ENCODE data around the gene KANSL2. TPM values are rescaled to one million over a fixed set of nuclear protein-coding genes. Genes with fewer than 3 reads are reported as not detected.

Gene KANSL2
- total RNA-seq (2014; rRNA removed; shearing (Covaris generic)) = 71.3 and 92.5 TPM in 2 replicates
- 29.3 and 35.1 TPM in 2 replicates for polyA plus RNA-seq (2016; fragmentation: Nextera tagmentation; extraction: Ambion mirVana)
- long read RNA-seq, partial matches to known transcripts = 1 of 29 reads
- long read RNA-seq, other reads (novel, unspliced or antisense) = 28 of 29 reads

DNA sequence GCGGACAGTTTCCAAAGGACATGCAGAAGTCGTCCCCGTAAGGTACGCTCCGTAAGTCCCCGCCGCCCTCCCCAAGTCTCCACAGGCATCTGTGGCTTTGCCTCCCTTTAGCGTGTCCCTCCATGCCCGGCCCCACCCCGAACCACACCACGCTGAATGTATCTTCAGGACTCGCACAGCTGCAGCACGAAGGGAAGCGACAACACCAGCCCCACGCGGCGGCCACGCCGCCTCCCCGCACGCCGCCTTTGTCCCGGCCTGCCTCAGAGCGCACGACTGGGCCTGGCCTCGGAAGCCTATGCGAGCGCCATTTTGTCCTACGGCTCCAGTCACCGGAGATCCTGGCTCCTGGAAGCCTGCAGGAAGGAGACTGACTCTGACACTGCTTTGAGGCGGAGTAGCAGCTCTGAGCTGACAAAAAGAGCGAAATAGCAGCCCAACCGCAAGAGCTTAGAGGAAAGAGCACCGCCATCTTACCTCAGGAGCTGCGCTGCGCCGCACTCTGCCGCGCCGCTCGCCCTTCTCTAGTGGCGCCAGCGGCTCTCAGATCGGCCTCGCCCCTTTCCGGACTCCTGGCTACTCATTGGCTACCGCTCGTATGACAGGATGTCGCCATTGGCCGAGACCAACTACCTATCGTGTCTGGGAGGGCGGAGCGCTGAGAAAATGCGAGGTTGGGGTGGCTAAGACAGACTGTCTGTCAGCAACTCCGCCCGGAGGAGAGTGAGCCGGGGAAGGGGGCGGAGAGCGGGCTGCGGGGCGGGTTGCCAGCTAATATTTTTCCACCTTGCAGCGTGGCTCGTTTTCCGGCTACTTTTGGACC, at the start of gene KANSL2:
KANSL2 (minus strand) TSS at position 529 of the 823 bp plus-strand sequence. CDS start 606 bp downstream, outside the sequence.
- H3F3A ChIP-seq (replicated peaks; ENCODE audit: low read depth) = 0 out of 2 replicates have a peak, but pooled peaks cover 4% of the 10 kb centered on the region
- Mint-ChIP-seq H3K9me3 (no peaks in the 10 kb centered on the region), H3K27ac (peak within 1 kb of the TSS; percentile 99), H3K27me3 (ENCODE audit: insufficient read depth, low read depth, poor library complexity) (peaks cover 7% of the 10 kb centered on the region), H3K4me1 (peaks cover 16% of the 10 kb centered on the region), H3K4me3 (peak within 1 kb of the TSS; percentile 98), H3K36me3 (ENCODE audit: low read depth) (peaks cover 46% of the 10 kb centered on the region)
- peak within 1 kb of the TSS; percentile 86 for H3K27ac ChIP-seq (ENCODE audit: low read depth)
- no peak for TF ChIP-seq REST (IDR thresholded peaks at IDR 0.05; ENCODE audit: unreplicated experiment)
- peak; percentile 51; the same call in 1 of the 2 replicates for TF ChIP-seq ETS1 (IDR thresholded peaks at IDR 0.05)
- no peak for TF ChIP-seq JUNB (IDR thresholded peaks at IDR 0.05; ENCODE audit: unreplicated experiment)
- TF ChIP-seq CREB1 (CRISPR knock-in tag; IDR thresholded peaks at IDR 0.05; ENCODE audit: low read depth) = 0 out of 2 replicates have a peak, but pooled peaks have one; percentile 50
- TF ChIP-seq, protein P1, sequence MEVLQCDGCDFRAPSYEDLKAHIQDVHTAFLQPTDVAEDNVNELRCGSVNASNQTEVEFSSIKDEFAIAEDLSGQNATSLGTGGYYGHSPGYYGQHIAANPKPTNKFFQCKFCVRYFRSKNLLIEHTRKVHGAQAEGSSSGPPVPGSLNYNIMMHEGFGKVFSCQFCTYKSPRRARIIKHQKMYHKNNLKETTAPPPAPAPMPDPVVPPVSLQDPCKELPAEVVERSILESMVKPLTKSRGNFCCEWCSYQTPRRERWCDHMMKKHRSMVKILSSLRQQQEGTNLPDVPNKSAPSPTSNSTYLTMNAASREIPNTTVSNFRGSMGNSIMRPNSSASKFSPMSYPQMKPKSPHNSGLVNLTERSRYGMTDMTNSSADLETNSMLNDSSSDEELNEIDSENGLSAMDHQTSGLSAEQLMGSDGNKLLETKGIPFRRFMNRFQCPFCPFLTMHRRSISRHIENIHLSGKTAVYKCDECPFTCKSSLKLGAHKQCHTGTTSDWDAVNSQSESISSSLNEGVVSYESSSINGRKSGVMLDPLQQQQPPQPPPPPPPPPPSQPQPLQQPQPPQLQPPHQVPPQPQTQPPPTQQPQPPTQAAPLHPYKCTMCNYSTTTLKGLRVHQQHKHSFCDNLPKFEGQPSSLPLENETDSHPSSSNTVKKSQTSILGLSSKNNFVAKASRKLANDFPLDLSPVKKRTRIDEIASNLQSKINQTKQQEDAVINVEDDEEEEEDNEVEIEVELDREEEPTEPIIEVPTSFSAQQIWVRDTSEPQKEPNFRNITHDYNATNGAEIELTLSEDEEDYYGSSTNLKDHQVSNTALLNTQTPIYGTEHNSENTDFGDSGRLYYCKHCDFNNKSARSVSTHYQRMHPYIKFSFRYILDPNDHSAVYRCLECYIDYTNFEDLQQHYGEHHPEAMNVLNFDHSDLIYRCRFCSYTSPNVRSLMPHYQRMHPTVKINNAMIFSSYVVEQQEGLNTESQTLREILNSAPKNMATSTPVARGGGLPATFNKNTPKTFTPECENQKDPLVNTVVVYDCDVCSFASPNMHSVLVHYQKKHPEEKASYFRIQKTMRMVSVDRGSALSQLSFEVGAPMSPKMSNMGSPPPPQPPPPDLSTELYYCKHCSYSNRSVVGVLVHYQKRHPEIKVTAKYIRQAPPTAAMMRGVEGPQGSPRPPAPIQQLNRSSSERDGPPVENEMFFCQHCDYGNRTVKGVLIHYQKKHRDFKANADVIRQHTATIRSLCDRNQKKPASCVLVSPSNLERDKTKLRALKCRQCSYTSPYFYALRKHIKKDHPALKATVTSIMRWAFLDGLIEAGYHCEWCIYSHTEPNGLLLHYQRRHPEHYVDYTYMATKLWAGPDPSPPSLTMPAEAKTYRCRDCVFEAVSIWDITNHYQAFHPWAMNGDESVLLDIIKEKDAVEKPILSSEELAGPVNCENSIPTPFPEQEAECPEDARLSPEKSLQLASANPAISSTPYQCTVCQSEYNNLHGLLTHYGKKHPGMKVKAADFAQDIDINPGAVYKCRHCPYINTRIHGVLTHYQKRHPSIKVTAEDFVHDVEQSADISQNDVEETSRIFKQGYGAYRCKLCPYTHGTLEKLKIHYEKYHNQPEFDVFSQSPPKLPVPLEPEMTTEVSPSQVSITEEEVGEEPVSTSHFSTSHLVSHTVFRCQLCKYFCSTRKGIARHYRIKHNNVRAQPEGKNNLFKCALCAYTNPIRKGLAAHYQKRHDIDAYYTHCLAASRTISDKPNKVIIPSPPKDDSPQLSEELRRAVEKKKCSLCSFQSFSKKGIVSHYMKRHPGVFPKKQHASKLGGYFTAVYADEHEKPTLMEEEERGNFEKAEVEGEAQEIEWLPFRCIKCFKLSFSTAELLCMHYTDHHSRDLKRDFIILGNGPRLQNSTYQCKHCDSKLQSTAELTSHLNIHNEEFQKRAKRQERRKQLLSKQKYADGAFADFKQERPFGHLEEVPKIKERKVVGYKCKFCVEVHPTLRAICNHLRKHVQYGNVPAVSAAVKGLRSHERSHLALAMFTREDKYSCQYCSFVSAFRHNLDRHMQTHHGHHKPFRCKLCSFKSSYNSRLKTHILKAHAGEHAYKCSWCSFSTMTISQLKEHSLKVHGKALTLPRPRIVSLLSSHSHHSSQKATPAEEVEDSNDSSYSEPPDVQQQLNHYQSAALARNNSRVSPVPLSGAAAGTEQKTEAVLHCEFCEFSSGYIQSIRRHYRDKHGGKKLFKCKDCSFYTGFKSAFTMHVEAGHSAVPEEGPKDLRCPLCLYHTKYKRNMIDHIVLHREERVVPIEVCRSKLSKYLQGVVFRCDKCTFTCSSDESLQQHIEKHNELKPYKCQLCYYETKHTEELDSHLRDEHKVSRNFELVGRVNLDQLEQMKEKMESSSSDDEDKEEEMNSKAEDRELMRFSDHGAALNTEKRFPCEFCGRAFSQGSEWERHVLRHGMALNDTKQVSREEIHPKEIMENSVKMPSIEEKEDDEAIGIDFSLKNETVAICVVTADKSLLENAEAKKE (CRISPR knock-in tag; IDR thresholded peaks at IDR 0.05) = no peak
- no peak for TF ChIP-seq CTCF (conservative IDR thresholded peaks at IDR 0.05; ENCODE audit: low read depth in 2 of 2)
- peak; percentile 99 for TF ChIP-seq POLR2AphosphoS5 (IDR thresholded peaks at IDR 0.05; ENCODE audit: low read depth)
- TF ChIP-seq STAT1 (IDR thresholded peaks at IDR 0.05; ENCODE audit: unreplicated experiment) = no peak
- H3K4me3 ChIP-seq = peak within 1 kb of the TSS; percentile 94
- no peaks in the 10 kb centered on the region for H3K9me2 ChIP-seq (ENCODE audit: insufficient read depth)
- H3K4me1 ChIP-seq (ENCODE audit: insufficient read depth) = no peaks in the 10 kb centered on the region; the same call in 1 of the 2 replicates
- H3K27me3 ChIP-seq (ENCODE audit: insufficient read depth) = no peaks in the 10 kb centered on the region
- peak within 1 kb of the TSS; percentile 98 for H3K4me2 ChIP-seq
- peaks cover 50% of the 10 kb centered on the region for H3K79me2 ChIP-seq (replicated peaks; ENCODE audit: insufficient read depth)
- peaks cover 16% of the 10 kb centered on the region for H4K20me1 ChIP-seq (replicated peaks; ENCODE audit: insufficient read depth)
- ATAC-seq (peak; percentile 96), DNase-seq (ENCODE audit: low spot score) (peak; percentile 100)
- H2AFZ ChIP-seq = peak within 1 kb of the TSS; percentile 93
- H3K36me3 ChIP-seq (ENCODE audit: insufficient read depth) = peaks cover 34% of the 10 kb centered on the region
